HG03095 (cell line): Measurements from ENCODE around the gene BAG2.

Experiments
- ATAC-seq: cut with Tn5 transposase; IDR thresholded peaks from one replicate; pipeline ENCODE4 v1.9.1; 2021; ENCODE audit warnings: moderate library complexity; ENCODE audit not compliant: unreplicated experiment

BAG2 gene

GRCh38 chr6:57173886-57174510, 1.9 kb downstream of the BAG2 start:
- ATAC-seq = no peak

GRCh38 chr6:57174511-57174907, 2.4 kb downstream of the BAG2 start:
- ATAC-seq = no peak

- ATAC-seq = no peak
Measured at GRCh38 chr6:57177545-57178265, 5.6 kb downstream of the BAG2 start.

GRCh38 chr6:57180596-57180995, 8.5 kb downstream of the BAG2 start:
- ATAC-seq = no peak

GRCh38 chr6:57182017-57182432, 9.9 kb downstream of the BAG2 start:
- no peak for ATAC-seq

- ATAC-seq = no peak
Measured at GRCh38 chr6:57183336-57183735, 11.2 kb downstream of the BAG2 start.

GRCh38 chr6:57190140-57190539, 18.0 kb downstream of the BAG2 start:
- no peak for ATAC-seq

GRCh38 chr6:57193177-57193576, 21.1 kb downstream of the BAG2 start:
- no peak for ATAC-seq

- no peak for ATAC-seq
Measured at GRCh38 chr6:57195457-57195856, 23.3 kb downstream of the BAG2 start.

GRCh38 chr6:57198926-57199636, 27.0 kb downstream of the BAG2 start:
- no peak for ATAC-seq

GRCh38 chr6:57201718-57202117, 29.6 kb downstream of the BAG2 start:
- no peak for ATAC-seq

- ATAC-seq = peak; percentile 48
Measured at GRCh38 chr6:57205550-57206328, 33.6 kb downstream of the BAG2 start.

GRCh38 chr6:57207141-57207540, 35.0 kb downstream of the BAG2 start:
- ATAC-seq = no peak

GRCh38 chr6:57207872-57208271, 35.7 kb downstream of the BAG2 start:
- no peak for ATAC-seq

GRCh38 chr6:57209030-57209429, 36.9 kb downstream of the BAG2 start:
- no peak for ATAC-seq

GRCh38 chr6:57210060-57210459, 37.9 kb downstream of the BAG2 start:
- ATAC-seq = no peak

GRCh38 chr6:57215260-57215659, 43.1 kb downstream of the BAG2 start:
- ATAC-seq = no peak

GRCh38 chr6:57216235-57217101, 44.3 kb downstream of the BAG2 start:
- ATAC-seq = no peak

- no peak for ATAC-seq
Measured at GRCh38 chr6:57217270-57217669, 45.1 kb downstream of the BAG2 start.

GRCh38 chr6:57220083-57220703, 48.1 kb downstream of the BAG2 start:
- no peak for ATAC-seq
